Ovary (tissue), 3 donors: ENCODE data around the gene IL1RAPL1.

Source experiments
- CTCF ChIP-seq, 3 donors: fragments of 450-650 bp in 2 of 3; fragments of 200-600 bp in 1 of 3; IDR thresholded peaks; one replicate each; pipeline versions ENCODE4 v1.5.1 to v1.8.0; 2016 to 2022; ENCODE audit warnings: antibody characterized with exemption in 3 of 3, mild to moderate bottlenecking in 1 of 3
- EP300 ChIP-seq: sonication (generic); formaldehyde crosslinking; IDR thresholded peaks from one replicate; pipeline ENCODE4 v1.6.1; 2017; ENCODE audit warnings: antibody characterized with exemption
- POLR2A ChIP-seq: fragments of 450-650 bp; IDR thresholded peaks from one replicate; pipeline ENCODE4 v1.6.1; 2017; ENCODE audit warnings: antibody characterized with exemption, mild to moderate bottlenecking, moderate library complexity
- donor health status: DM: no; HTN: no; CAD: no.

DNA sequence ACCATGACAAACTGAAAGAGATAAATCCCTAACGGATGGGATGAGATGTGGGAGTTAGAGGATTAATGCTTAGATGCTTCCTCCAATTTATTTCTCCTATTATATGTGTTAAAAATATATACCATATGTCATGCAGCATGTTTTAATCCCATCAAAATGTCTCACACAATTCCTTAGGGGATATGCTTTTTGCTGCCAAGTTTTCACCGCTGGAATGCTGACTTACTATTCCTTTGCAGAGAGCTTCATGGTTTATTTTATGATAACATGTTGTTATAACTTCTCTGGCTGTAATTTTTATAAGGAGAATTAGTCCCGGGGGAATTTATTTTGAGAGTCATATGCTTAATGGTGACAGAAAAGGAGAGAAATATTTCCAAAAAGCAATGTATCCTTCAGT, 670.3 kb downstream of the IL1RAPL1 start:
- TF ChIP-seq CTCF (IDR thresholded peaks at IDR 0.05) (no peak), POLR2A (no peak), EP300 (no peak)
